ENCODE measurements around the gene RCOR1. TPM values are rescaled to one million over a fixed set of nuclear protein-coding genes. Genes with fewer than 3 reads are reported as not detected.

The RCOR1 gene
- total RNA-seq, 1 donor from 2014 or later = 19.7 TPM

DNA sequence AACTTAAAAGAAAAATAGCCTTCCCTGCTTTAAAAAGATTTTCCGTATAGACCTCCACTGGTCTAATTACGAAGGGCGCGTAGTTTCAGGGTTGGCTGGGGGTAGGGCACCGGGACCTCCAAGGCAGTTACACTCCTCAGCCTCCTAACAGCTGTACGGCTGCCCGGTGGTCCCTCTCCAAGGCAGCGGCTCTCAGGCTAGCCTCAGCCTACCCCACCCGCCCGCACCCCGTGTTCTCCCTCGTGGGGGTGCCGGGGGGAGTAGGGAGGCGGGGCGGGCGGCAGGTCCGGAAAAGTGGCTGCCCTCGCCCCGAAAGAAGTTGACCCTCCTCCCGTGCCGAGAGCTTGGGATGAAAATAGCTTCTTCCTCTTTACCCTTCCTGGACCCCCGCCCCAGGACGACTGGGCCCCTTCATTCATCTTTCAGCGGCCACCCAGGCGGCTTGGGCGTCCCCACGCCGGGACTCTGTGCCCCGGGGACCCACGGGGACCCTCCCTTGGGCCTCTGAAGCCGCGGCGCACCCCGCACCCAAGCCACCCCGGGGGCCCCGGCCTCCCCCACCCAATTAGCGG lies 991 bp upstream of the RCOR1 start:
- no peaks in the 10 kb centered on the region for H3K27me3 ChIP-seq (ENCODE audit: control insufficient read depth, insufficient read depth, low read length)
- TF ChIP-seq, protein P1, sequence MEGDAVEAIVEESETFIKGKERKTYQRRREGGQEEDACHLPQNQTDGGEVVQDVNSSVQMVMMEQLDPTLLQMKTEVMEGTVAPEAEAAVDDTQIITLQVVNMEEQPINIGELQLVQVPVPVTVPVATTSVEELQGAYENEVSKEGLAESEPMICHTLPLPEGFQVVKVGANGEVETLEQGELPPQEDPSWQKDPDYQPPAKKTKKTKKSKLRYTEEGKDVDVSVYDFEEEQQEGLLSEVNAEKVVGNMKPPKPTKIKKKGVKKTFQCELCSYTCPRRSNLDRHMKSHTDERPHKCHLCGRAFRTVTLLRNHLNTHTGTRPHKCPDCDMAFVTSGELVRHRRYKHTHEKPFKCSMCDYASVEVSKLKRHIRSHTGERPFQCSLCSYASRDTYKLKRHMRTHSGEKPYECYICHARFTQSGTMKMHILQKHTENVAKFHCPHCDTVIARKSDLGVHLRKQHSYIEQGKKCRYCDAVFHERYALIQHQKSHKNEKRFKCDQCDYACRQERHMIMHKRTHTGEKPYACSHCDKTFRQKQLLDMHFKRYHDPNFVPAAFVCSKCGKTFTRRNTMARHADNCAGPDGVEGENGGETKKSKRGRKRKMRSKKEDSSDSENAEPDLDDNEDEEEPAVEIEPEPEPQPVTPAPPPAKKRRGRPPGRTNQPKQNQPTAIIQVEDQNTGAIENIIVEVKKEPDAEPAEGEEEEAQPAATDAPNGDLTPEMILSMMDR (IDR thresholded peaks at IDR 0.05; ENCODE audit: insufficient read depth, low read length, severe bottlenecking) = no peak
- H3K36me3 ChIP-seq (ENCODE audit: control insufficient read depth, insufficient read depth, low read length) = peaks cover 3% of the 10 kb centered on the region
- no peak for DNase-seq (ENCODE audit: low read depth)
- H3K4me3 ChIP-seq (ENCODE audit: low read depth, low read length) = peak overlapping the region; percentile 79
- FAIRE-seq = no peak

DNA sequence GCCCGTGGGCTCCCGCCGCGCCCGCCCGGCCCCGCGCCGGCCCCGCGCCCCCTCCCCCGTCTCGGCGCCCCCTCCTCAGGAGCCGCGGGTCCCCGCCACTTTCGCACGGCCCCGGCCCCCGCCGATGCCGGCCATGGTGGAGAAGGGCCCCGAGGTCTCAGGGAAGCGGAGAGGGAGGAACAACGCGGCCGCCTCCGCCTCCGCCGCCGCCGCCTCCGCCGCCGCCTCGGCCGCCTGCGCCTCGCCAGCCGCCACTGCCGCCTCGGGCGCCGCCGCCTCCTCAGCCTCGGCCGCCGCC lies 263 bp downstream of the RCOR1 start:
- TF ChIP-seq, protein P1 (IDR thresholded peaks at IDR 0.05; ENCODE audit: insufficient read depth, low read length, severe bottlenecking) = no peak
- DNase-seq (ENCODE audit: low read depth) (no peak), FAIRE-seq (no peak)
- Histone ChIP-seq H3K36me3 (ENCODE audit: control insufficient read depth, insufficient read depth, low read length) (peaks cover 3% of the 10 kb centered on the region), H3K4me3 (ENCODE audit: low read depth, low read length) (peak overlapping the region; percentile 69), H3K27me3 (ENCODE audit: control insufficient read depth, insufficient read depth, low read length) (no peaks in the 10 kb centered on the region)

- FAIRE-seq (no peak), DNase-seq (ENCODE audit: low read depth) (no peak)
- Histone ChIP-seq H3K27me3 (ENCODE audit: control insufficient read depth, insufficient read depth, low read length) (no peaks in the 10 kb centered on the region), H3K36me3 (ENCODE audit: control insufficient read depth, insufficient read depth, low read length) (peaks cover 3% of the 10 kb centered on the region), H3K4me3 (ENCODE audit: low read depth, low read length) (peak overlapping the region; percentile 69)
- TF ChIP-seq, protein P1 (IDR thresholded peaks at IDR 0.05; ENCODE audit: insufficient read depth, low read length, severe bottlenecking) = peak; percentile 40
These were observed 794 bp downstream of the RCOR1 start for GRCh38 chr14:102593061-102593824.

DNA sequence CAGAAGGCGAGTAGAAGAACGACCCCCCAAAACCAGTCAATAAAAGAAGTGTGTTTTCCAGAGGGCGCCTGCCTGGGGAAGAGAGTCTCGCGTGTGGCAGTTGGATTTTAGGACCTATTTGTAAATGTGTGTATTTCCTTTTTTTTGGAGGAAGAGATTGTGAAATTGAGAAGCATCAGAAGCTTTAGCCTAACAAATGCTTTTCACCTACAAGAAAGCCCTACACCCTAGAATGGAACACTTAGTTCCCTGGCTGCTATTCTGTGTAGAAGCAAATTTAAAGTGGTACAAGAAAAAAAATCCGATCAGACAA lies 1.3 kb downstream of the RCOR1 start:
- no peak for DNase-seq (ENCODE audit: low read depth)
- Histone ChIP-seq H3K36me3 (ENCODE audit: control insufficient read depth, insufficient read depth, low read length) (peaks cover 3% of the 10 kb centered on the region), H3K27me3 (ENCODE audit: control insufficient read depth, insufficient read depth, low read length) (no peaks in the 10 kb centered on the region), H3K4me3 (ENCODE audit: low read depth, low read length) (peak overlapping the region; percentile 69)
- TF ChIP-seq, protein P1 (IDR thresholded peaks at IDR 0.05; ENCODE audit: insufficient read depth, low read length, severe bottlenecking) = no peak
- no peak for FAIRE-seq

- peak; percentile 73 for DNase-seq (ENCODE audit: low read depth)
- TF ChIP-seq, protein P1 (IDR thresholded peaks at IDR 0.05; ENCODE audit: insufficient read depth, low read length, severe bottlenecking) = peak; percentile 77
- H3K4me3 ChIP-seq (ENCODE audit: low read depth, low read length) = peak overlapping the region; percentile 69
- H3K27me3 ChIP-seq (ENCODE audit: control insufficient read depth, insufficient read depth, low read length) = no peaks in the 10 kb centered on the region
- FAIRE-seq = no peak
- peaks cover 3% of the 10 kb centered on the region for H3K36me3 ChIP-seq (ENCODE audit: control insufficient read depth, insufficient read depth, low read length)
These were observed 2.2 kb downstream of the RCOR1 start for GRCh38 chr14:102594514-102595175.

All from bronchial epithelial cell (primary cell).